Neutrophil (primary cell): ENCODE measurements around the gene MTCL3.

ENCODE experiments used
- H3K27ac ChIP-seq: fragments of 200-600 bp; sonication (generic); 2 replicates; pipeline ENCODE4 v1.5.1; 2016; ENCODE audit warnings: mild to moderate bottlenecking, moderate library complexity
- H3K27me3 ChIP-seq: fragments of 200-600 bp; sonication (generic); 2 replicates; pipeline ENCODE4 v1.6.0; 2016; ENCODE audit warnings: mild to moderate bottlenecking
- H3K36me3 ChIP-seq: fragments of 200-600 bp; sonication (generic); 2 replicates; pipeline ENCODE4 v1.5.1; 2017
- H3K4me1 ChIP-seq, 2 experiments: fragments of 200-600 bp in 1 of 2; sonication (generic) in 1 of 2; 1 replicate in 1 of 2; 2 replicates in 1 of 2; pipeline versions ENCODE4 v1.5.1 to v1.6.1; 2013 to 2016; ENCODE audit warnings: low read depth in 1 of 2, low read length in 1 of 2, mild to moderate bottlenecking in 1 of 2, moderate library complexity in 1 of 2; ENCODE audit not compliant: control insufficient read depth in 1 of 2, insufficient read depth in 1 of 2
- H3K4me3 ChIP-seq, 2 experiments: fragments of 200-600 bp in 1 of 2; sonication (generic) in 1 of 2; 1 replicate in 1 of 2; 2 replicates in 1 of 2; pipeline ENCODE4 v1.5.1; 2013 to 2016; ENCODE audit warnings: low read depth in 1 of 2, low read length in 1 of 2, mild to moderate bottlenecking in 1 of 2, moderate library complexity in 1 of 2
- H3K9me3 ChIP-seq: fragments of 200-600 bp; sonication (generic); 2 replicates; pipeline ENCODE4 v1.5.1; 2016
- TF ChIP-seq, protein P1 (sequence below): fragments of 200-600 bp; sonication (generic); IDR thresholded peaks from 2 replicates; pipeline ENCODE4 v1.5.1; 2016; ENCODE audit warnings: antibody characterized with exemption

MTCL3 gene

DNA sequence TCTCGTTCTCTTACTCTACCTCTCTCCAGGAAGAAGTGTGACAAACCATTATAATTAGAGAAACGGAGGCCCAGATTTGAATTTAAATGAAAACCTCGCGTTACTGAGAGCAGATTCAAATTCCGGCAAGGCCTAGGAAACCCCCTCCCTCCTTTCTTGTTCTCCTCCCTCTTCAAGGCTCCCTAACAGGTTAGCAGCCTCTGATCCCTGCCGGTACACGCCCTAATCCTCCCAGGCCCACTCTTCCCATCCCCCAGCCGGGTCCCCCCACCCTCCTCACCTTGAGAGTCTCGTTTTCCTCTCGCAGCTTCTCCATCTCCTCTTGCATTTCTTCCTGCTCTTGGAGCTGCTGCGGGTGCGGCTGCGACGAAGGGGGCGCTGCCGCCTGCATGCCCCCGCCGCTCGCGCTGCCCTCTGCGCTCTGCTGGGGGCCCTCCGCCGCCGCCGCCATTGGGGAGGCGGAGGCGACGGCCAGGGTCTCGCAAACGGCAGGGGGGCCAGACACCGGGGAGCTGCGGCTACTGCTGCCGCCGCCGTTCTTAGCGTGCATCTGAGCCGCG, 3.8 kb downstream of the MTCL3 start:
- H3K9me3 ChIP-seq: no peaks in the 10 kb centered on the region
- TF ChIP-seq, protein P1, sequence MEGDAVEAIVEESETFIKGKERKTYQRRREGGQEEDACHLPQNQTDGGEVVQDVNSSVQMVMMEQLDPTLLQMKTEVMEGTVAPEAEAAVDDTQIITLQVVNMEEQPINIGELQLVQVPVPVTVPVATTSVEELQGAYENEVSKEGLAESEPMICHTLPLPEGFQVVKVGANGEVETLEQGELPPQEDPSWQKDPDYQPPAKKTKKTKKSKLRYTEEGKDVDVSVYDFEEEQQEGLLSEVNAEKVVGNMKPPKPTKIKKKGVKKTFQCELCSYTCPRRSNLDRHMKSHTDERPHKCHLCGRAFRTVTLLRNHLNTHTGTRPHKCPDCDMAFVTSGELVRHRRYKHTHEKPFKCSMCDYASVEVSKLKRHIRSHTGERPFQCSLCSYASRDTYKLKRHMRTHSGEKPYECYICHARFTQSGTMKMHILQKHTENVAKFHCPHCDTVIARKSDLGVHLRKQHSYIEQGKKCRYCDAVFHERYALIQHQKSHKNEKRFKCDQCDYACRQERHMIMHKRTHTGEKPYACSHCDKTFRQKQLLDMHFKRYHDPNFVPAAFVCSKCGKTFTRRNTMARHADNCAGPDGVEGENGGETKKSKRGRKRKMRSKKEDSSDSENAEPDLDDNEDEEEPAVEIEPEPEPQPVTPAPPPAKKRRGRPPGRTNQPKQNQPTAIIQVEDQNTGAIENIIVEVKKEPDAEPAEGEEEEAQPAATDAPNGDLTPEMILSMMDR: no peak
- H3K4me1 ChIP-seq: no peaks in the 10 kb centered on the region
- H3K27ac ChIP-seq: no peak overlapping the region
- H3K27me3 ChIP-seq: peaks cover 100% of the 10 kb centered on the region
- peak overlapping the region in 1 of 2 experiments; percentile 22 for H3K4me3 ChIP-seq
- no peaks in the 10 kb centered on the region for H3K36me3 ChIP-seq

DNA sequence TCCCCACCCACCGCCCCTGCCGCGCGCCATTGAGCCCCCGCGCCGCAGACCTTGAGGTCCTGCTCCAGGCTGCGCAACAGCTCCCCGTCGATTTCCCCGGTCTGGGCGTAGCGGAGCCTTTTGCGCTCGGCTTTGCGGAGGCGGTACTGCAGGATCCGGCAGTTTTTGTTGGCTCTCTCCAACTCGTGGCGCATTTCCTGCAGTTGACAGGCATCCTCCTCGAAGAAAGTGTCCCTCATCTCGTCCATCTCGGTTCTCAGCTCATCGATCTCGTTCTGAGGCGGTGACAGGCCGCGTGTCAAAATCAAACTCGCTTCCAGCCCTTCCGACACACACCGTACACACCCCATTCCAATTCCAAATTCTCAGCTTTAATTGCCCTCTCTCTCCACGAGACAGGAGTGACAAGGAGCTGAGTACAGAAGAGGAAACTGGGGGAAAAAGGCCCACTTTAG, 4.3 kb downstream of the MTCL3 start:
- no peaks in the 10 kb centered on the region for H3K36me3 ChIP-seq
- H3K9me3 ChIP-seq: no peaks in the 10 kb centered on the region
- no peak overlapping the region for H3K27ac ChIP-seq
- no peaks in the 10 kb centered on the region for H3K4me1 ChIP-seq
- peaks cover 99% of the 10 kb centered on the region for H3K27me3 ChIP-seq
- H3K4me3 ChIP-seq: no peak overlapping the region
- TF ChIP-seq, protein P1: no peak

DNA sequence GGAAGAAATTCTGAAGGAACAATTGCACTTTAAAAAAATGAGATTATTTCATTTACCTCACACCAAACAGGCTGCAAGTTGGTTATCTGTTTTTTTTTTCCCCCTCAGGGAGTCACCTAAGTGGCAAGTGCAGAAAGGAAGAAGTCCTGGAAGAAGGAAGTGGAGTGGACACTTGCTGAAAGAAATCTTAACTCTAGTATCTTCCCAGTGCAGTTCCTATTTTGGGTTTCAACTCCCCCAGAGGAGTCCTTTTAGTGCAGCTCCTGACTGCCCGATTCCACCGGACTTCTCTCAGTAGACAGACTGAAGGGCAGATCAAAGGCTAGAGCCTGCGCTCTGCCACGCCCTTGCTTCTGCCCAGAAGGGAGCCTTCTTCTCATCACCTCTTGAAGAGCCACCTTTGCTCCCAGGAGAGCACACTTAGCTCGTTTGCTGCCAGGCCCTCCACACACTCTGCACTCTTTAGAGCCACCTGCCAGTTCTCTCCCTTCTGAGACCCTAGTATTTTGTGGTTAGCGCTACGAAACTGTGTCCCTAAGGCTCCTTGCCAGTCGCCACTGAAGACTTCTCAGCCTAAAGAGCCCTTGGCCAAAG, 4.9 kb downstream of the MTCL3 start:
- H3K4me3 ChIP-seq: no peak overlapping the region

DNA sequence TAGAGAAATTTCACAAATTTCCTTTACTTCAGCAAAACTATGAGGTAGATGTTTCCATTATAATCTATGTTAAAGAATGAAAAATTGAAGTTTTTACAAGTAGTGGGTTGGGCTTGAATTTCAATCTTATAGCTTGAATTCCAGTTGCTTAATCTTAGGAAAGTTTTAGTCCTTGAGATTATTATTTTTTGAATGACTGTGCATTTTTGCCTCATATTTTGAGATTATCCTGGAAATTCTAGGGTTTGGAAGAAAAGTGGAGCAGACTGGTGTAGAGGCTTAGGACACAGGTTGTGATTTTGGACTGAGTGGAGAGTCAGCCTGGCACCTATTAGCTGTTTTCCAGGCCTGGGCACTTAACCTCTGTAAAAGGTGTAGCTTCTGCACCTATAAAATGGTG, 5.7 kb downstream of the MTCL3 start:
- Histone ChIP-seq H3K27ac (no peak overlapping the region), H3K9me3 (no peaks in the 10 kb centered on the region), H3K36me3 (no peaks in the 10 kb centered on the region), H3K4me3 (no peak overlapping the region), H3K4me1 (no peaks in the 10 kb centered on the region), H3K27me3 (peaks cover 98% of the 10 kb centered on the region)
- TF ChIP-seq, protein P1: no peak

More for the DNA sequence above, 4.9 kb downstream of the MTCL3 start:
- Histone ChIP-seq H3K27ac (no peak overlapping the region), H3K4me1 (no peaks in the 10 kb centered on the region), H3K9me3 (no peaks in the 10 kb centered on the region), H3K27me3 (peaks cover 98% of the 10 kb centered on the region), H3K36me3 (no peaks in the 10 kb centered on the region)
- TF ChIP-seq, protein P1: no peak

DNA sequence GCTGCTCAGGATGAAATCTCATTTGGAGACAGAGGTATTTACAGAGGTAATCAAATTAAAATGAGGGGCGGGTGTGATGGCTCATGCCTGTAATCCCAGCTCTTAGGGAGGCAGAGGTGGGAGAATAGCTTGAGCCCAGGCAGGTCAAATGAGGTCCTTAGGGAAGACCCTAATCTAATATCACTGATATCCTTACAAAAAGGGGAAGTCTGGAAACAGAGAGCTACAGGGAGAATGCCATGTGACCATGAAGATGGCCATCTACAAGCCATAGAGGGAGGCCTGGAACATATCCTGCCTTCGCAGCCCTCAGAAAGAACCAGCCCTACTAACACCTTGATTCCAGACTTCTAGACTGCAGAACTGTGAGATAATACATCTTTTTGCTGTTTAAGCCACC, 8.3 kb downstream of the MTCL3 start:
- no peaks in the 10 kb centered on the region for H3K36me3 ChIP-seq
- H3K27ac ChIP-seq: no peak overlapping the region
- H3K4me1 ChIP-seq: no peaks in the 10 kb centered on the region
- no peaks in the 10 kb centered on the region for H3K9me3 ChIP-seq
- H3K27me3 ChIP-seq: peaks cover 74% of the 10 kb centered on the region
- TF ChIP-seq, protein P1: no peak
- H3K4me3 ChIP-seq: no peak overlapping the region
